ENCODE results near the gene ASXL1.

DNA sequence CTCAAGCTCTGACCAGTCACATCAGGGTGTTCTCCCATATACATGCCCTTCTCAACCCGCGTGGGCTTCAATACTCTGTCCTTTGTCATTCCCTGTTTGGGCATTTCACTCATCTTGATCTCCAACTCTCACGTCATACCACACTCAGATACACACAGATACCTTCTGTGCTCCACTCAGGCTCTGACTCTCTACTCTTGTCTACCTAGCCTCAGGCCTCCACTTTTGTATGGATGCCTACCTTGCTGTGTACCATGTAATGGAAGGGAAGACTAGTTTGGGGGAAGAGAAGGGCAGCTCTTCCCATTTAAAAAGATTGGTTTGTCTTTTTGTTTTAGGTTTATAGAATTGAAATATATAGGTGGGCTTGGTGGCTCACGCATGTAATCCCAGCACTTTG lies 48.6 kb downstream of the ASXL1 start:
- no peak for TF ChIP-seq POLR2AphosphoS5 (IDR thresholded peaks at IDR 0.05; ENCODE audit: borderline replicate concordance, low read depth, low read length)
- no peak for TF ChIP-seq EZH2 (IDR thresholded peaks at IDR 0.05)
